HAP-1 (cell line): ENCODE measurements around the gene DSC2.
"Not testable (repeated sequence)": the region's sequence is repeated elsewhere in the genome, so short reads cannot be mapped to it uniquely, and the experiment has no call there.

ENCODE experiments used
- DNase-seq, 2 experiments: peaks; one replicate each; pipeline ENCODE4 v3.0.0-alpha.2; 2016 to 2020; ENCODE audit warnings: low spot score in 2 of 2
- H3K27me3 ChIP-seq: fragments of 250-450 bp; sonication (Bioruptor Pico); 2 replicates; pipeline ENCODE4 v1.5.1; 2020; ENCODE audit warnings: low read depth, mild to moderate bottlenecking, moderate library complexity
- H3K36me3 ChIP-seq: fragments of 250-450 bp; sonication (Bioruptor Pico); replicated peaks from 2 replicates; pipeline ENCODE4 v1.5.1; 2020; ENCODE audit warnings: mild to moderate bottlenecking
- H3K4me1 ChIP-seq: fragments of 250-450 bp; sonication (Bioruptor Pico); 2 replicates; pipeline ENCODE4 v1.5.1; 2020; ENCODE audit warnings: mild to moderate bottlenecking
- H3K4me3 ChIP-seq: fragments of 250-450 bp; sonication (Bioruptor Pico); 2 replicates; pipeline ENCODE4 v1.5.1; 2020; ENCODE audit warnings: mild to moderate bottlenecking, moderate library complexity
- H3K9me3 ChIP-seq: fragments of 250-450 bp; sonication (Bioruptor Pico); 2 replicates; pipeline ENCODE4 v1.5.1; 2020; ENCODE audit warnings: mild to moderate bottlenecking, moderate library complexity
- in situ Hi-C: fragments of 300-500 bp; cut with MboI; formaldehyde crosslinking; loops from 3 replicates; pipeline ENCODE4 v1.14.3; 2020; ENCODE audit warnings: low sequenced_read_pairs, inconsistent platforms, mixed read lengths

Gene DSC2

GRCh38 chr18:31102025-31102684 lies at the start of gene DSC2:
Gene DSC2, minus strand, starts transcription at chr18:31102421. Its CDS starts 450 bp downstream, at chr18:31101971.
- H3K4me1 ChIP-seq: peaks cover 19% of the 10 kb centered on the region
- no peaks in the 10 kb centered on the region for H3K27me3 ChIP-seq
- in situ Hi-C loops: no loop called here
- peak within 1 kb of the TSS; percentile 46 for H3K4me3 ChIP-seq
- peak; percentile 21 to 71 for DNase-seq
- no peaks in the 10 kb centered on the region for H3K36me3 ChIP-seq
- H3K9me3 ChIP-seq: no peaks in the 10 kb centered on the region

- H3K9me3 ChIP-seq: no peaks in the 10 kb centered on the region
- no peaks in the 10 kb centered on the region for H3K4me1 ChIP-seq
- in situ Hi-C loops: no loop called here
- no peaks in the 10 kb centered on the region for H3K36me3 ChIP-seq
- no peak for DNase-seq
- no peak overlapping the region for H3K4me3 ChIP-seq
- H3K27me3 ChIP-seq: no peaks in the 10 kb centered on the region
These were observed 47.1 kb upstream of the DSC2 start for GRCh38 chr18:31149351-31149750.

GRCh38 chr18:31148600-31148999 lies 46.4 kb upstream of the DSC2 start:
- Histone ChIP-seq H3K4me3 (no peak overlapping the region), H3K27me3 (no peaks in the 10 kb centered on the region), H3K36me3 (no peaks in the 10 kb centered on the region), H3K4me1 (no peaks in the 10 kb centered on the region), H3K9me3 (no peaks in the 10 kb centered on the region)
- in situ Hi-C loops: no loop called here
- no peak for DNase-seq

GRCh38 chr18:31146809-31147208 lies 44.6 kb upstream of the DSC2 start:
- in situ Hi-C loops: no loop called here

GRCh38 chr18:31143025-31143424 lies 40.8 kb upstream of the DSC2 start:
- H3K36me3 ChIP-seq: no peaks in the 10 kb centered on the region
- H3K4me3 ChIP-seq: no peak overlapping the region
- no peak for DNase-seq
- H3K27me3 ChIP-seq: no peaks in the 10 kb centered on the region
- no peaks in the 10 kb centered on the region; the same call in 1 of the 2 replicates for H3K4me1 ChIP-seq
- in situ Hi-C loops: no loop called here
- H3K9me3 ChIP-seq: no peaks in the 10 kb centered on the region

More at GRCh38 chr18:31146809-31147208, 44.6 kb upstream of the DSC2 start:
- Histone ChIP-seq H3K36me3 (no peaks in the 10 kb centered on the region), H3K4me1 (no peaks in the 10 kb centered on the region), H3K27me3 (no peaks in the 10 kb centered on the region), H3K4me3 (no peak overlapping the region), H3K9me3 (no peaks in the 10 kb centered on the region)
- no peak for DNase-seq

GRCh38 chr18:31138709-31139108 lies 36.5 kb upstream of the DSC2 start:
- no peak for DNase-seq
- Histone ChIP-seq H3K4me1 (peaks cover 3% of the 10 kb centered on the region), H3K27me3 (no peaks in the 10 kb centered on the region), H3K9me3 (no peaks in the 10 kb centered on the region), H3K36me3 (no peaks in the 10 kb centered on the region), H3K4me3 (no peak overlapping the region)
- in situ Hi-C loops: no loop called here

- Histone ChIP-seq H3K4me3 (no peak overlapping the region), H3K4me1 (peaks cover 3% of the 10 kb centered on the region), H3K9me3 (no peaks in the 10 kb centered on the region), H3K36me3 (no peaks in the 10 kb centered on the region), H3K27me3 (0 out of 2 replicates have a peak, but pooled peaks cover 2% of the 10 kb centered on the region)
- DNase-seq: no peak
- in situ Hi-C loops: no loop called here
These were observed 32.8 kb upstream of the DSC2 start for GRCh38 chr18:31134988-31135529.

- Histone ChIP-seq H3K9me3 (no peaks in the 10 kb centered on the region), H3K4me1 (no peaks in the 10 kb centered on the region), H3K36me3 (no peaks in the 10 kb centered on the region), H3K4me3 (no peak overlapping the region), H3K27me3 (peaks cover 5% of the 10 kb centered on the region)
- no peak for DNase-seq
- in situ Hi-C loops: no loop called here
These were observed 27.3 kb upstream of the DSC2 start for GRCh38 chr18:31129398-31130115.

- in situ Hi-C loops: no loop called here
- Histone ChIP-seq H3K27me3 (peaks cover 5% of the 10 kb centered on the region), H3K4me1 (no peaks in the 10 kb centered on the region), H3K36me3 (no peaks in the 10 kb centered on the region), H3K9me3 (no peaks in the 10 kb centered on the region), H3K4me3 (no peak overlapping the region)
- no peak for DNase-seq
These were observed 23.7 kb upstream of the DSC2 start for GRCh38 chr18:31125878-31126277.

GRCh38 chr18:31123125-31123524 lies 20.9 kb upstream of the DSC2 start:
- H3K36me3 ChIP-seq, in situ Hi-C loops, H3K9me3 ChIP-seq, H3K4me3 ChIP-seq, H3K4me1 ChIP-seq, DNase-seq, H3K27me3 ChIP-seq: not testable (repeated sequence)

GRCh38 chr18:31120594-31120993 lies 18.4 kb upstream of the DSC2 start:
- no peak for DNase-seq
- no peaks in the 10 kb centered on the region for H3K27me3 ChIP-seq
- no peaks in the 10 kb centered on the region for H3K36me3 ChIP-seq
- no peaks in the 10 kb centered on the region for H3K9me3 ChIP-seq
- H3K4me1 ChIP-seq: no peaks in the 10 kb centered on the region
- no peak overlapping the region for H3K4me3 ChIP-seq
- in situ Hi-C loops: no loop called here

- no peak overlapping the region for H3K4me3 ChIP-seq
- no peaks in the 10 kb centered on the region for H3K27me3 ChIP-seq
- DNase-seq: no peak
- H3K4me1 ChIP-seq: no peaks in the 10 kb centered on the region
- no peaks in the 10 kb centered on the region for H3K9me3 ChIP-seq
- in situ Hi-C loops: no loop called here
- H3K36me3 ChIP-seq: no peaks in the 10 kb centered on the region
These were observed 14.8 kb upstream of the DSC2 start for GRCh38 chr18:31116853-31117595.

GRCh38 chr18:31112804-31113203 lies 10.6 kb upstream of the DSC2 start:
- Histone ChIP-seq H3K27me3 (no peaks in the 10 kb centered on the region), H3K36me3 (no peaks in the 10 kb centered on the region), H3K4me3 (no peak overlapping the region), H3K4me1 (no peaks in the 10 kb centered on the region), H3K9me3 (no peaks in the 10 kb centered on the region)
- DNase-seq: no peak
- in situ Hi-C loops: no loop called here

GRCh38 chr18:31105733-31106132 lies 3.5 kb upstream of the DSC2 start:
- Histone ChIP-seq H3K36me3 (no peaks in the 10 kb centered on the region), H3K4me1 (peaks cover 11% of the 10 kb centered on the region), H3K27me3 (no peaks in the 10 kb centered on the region), H3K4me3 (no peak overlapping the region), H3K9me3 (no peaks in the 10 kb centered on the region)
- in situ Hi-C loops: no loop called here
- DNase-seq: no peak
